Ishikawa (cell line): ENCODE data around the gene OS9.

Experiments
- EGR1 ChIP-seq: IDR thresholded peaks from 2 replicates; pipeline ENCODE4 v1.6.1; 2012
- MAX ChIP-seq: IDR thresholded peaks from 2 replicates; pipeline ENCODE4 v1.6.1; 2012
- RAD21 ChIP-seq: IDR thresholded peaks from 2 replicates; pipeline ENCODE4 v1.6.1; 2012; ENCODE audit warnings: low read depth
- USF1 ChIP-seq: IDR thresholded peaks from 2 replicates; pipeline ENCODE4 v1.6.1; 2012
- YY1 ChIP-seq: IDR thresholded peaks from 2 replicates; pipeline ENCODE4 v1.6.1; 2012; ENCODE audit warnings: low read depth

GRCh38 chr12:57755194-57755453 is 61.2 kb downstream of the OS9 start:
- TF ChIP-seq EGR1 = no peak
- no peak for TF ChIP-seq YY1
- TF ChIP-seq RAD21 = no peak
- TF ChIP-seq MAX = no peak
- no peak for TF ChIP-seq USF1
